Measurements from ENCODE around the gene GLI1.
A peak's percentile ranks its signal among the peaks of the same experiment; 100 is the strongest.

Gene GLI1

GRCh38 chr12:57476993-57477709, 17.6 kb downstream of the GLI1 start:
- Histone ChIP-seq H2AFZ (ENCODE audit: low read depth, low read length) (peak overlapping the region; percentile 63), H3K9ac (ENCODE audit: low read depth, low read length) (peak overlapping the region; percentile 83), H3K36me3 (ENCODE audit: insufficient read depth, low read length) (peaks cover 15% of the 10 kb centered on the region), H3K4me1 (ENCODE audit: insufficient read depth, low read length) (peaks cover 31% of the 10 kb centered on the region), H3K9me3 (ENCODE audit: insufficient read depth, low read length, severe bottlenecking) (no peaks in the 10 kb centered on the region), H3K4me2 (ENCODE audit: insufficient read depth, low read length) (peak overlapping the region; percentile 90), H3K79me2 (ENCODE audit: insufficient read depth, low read length) (peaks cover 14% of the 10 kb centered on the region), H3K4me3 (ENCODE audit: low read depth in 1 of 2, low read length in 2 of 2) (peak overlapping the region; percentile 39 to 74; a peak in 3 of 4 replicates), H4K20me1 (ENCODE audit: insufficient read depth, low read length) (no peaks in the 10 kb centered on the region), H3K27me3 (ENCODE audit: insufficient read depth, low read length, poor library complexity) (no peaks in the 10 kb centered on the region), H3K27ac (ENCODE audit: low read length) (peak overlapping the region; percentile 91)
- DNase-seq (peak; percentile 35), ATAC-seq (ENCODE audit: insufficient read depth, low read depth) (peak; percentile 44)
- TF ChIP-seq EZH2 (IDR thresholded peaks at IDR 0.05; ENCODE audit: borderline replicate concordance, low read depth, low read length, severe bottlenecking) (no peak), CTCF (IDR thresholded peaks at IDR 0.05; ENCODE audit: borderline replicate concordance, extremely low read depth, low read length, poor library complexity, severe bottlenecking) (no peak)

DNA sequence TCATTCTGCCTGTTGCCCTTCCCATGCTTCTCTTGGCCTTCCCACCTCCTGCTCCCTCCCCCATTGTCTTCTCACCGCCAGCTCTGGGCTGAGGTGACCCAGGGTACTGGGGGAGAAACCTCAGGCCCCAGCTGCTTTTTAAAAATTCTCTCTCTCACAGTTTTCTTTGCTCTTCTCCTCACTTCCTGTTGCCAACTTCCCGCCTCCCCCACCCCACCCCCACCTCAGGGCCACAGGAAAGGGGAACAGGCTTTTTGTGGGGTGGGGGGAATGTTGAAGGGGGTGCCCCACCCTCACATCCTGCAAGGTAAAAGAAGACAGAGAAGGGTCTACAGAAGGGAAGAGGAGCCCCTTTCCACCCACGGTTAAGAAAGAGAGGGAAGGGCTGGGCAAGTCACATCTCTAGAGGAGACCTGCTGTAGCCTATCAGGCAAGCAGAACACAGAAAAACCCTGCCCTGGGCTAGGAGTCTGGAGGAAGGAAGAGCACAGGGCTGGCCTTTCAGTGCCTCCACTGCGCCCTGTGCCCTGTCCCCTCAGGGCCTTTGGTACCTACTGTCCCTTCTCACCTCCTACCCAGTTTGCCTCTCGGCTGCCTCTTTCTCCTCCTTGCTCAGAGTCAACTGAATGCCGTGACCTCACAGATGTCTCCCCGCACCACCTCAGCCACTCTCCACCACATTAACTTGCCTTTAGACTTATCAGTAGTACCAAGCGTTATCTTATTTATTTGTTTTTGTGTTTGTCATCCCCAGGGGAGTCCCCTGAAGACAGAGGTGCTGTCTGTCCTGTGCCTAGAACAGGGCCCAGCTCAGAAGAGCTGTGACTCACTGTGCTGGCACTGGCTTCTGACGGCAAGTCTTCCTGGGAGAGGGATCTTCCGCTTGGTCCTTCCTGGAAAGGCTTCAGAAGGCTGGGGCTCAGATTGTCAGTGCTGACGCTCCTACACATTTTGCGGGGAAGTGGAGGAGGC, 18.4 kb downstream of the GLI1 start:
- Histone ChIP-seq H3K27ac (ENCODE audit: low read length) (peak overlapping the region; percentile 91), H3K27me3 (ENCODE audit: insufficient read depth, low read length, poor library complexity) (no peaks in the 10 kb centered on the region), H3K79me2 (ENCODE audit: insufficient read depth, low read length) (peaks cover 14% of the 10 kb centered on the region), H3K4me2 (ENCODE audit: insufficient read depth, low read length) (peak overlapping the region; percentile 90), H2AFZ (ENCODE audit: low read depth, low read length) (peak overlapping the region; percentile 63), H3K36me3 (ENCODE audit: insufficient read depth, low read length) (peaks cover 15% of the 10 kb centered on the region), H3K4me1 (ENCODE audit: insufficient read depth, low read length) (peaks cover 31% of the 10 kb centered on the region), H3K9me3 (ENCODE audit: insufficient read depth, low read length, severe bottlenecking) (no peaks in the 10 kb centered on the region), H4K20me1 (ENCODE audit: insufficient read depth, low read length) (no peaks in the 10 kb centered on the region), H3K9ac (ENCODE audit: low read depth, low read length) (peak overlapping the region; percentile 83), H3K4me3 (ENCODE audit: low read depth in 1 of 2, low read length in 2 of 2) (peak overlapping the region; percentile 39 to 74; a peak in 3 of 4 replicates)
- TF ChIP-seq EZH2 (IDR thresholded peaks at IDR 0.05; ENCODE audit: borderline replicate concordance, low read depth, low read length, severe bottlenecking) (no peak), CTCF (IDR thresholded peaks at IDR 0.05; ENCODE audit: borderline replicate concordance, extremely low read depth, low read length, poor library complexity, severe bottlenecking) (no peak)
- DNase-seq (peak; percentile 68), ATAC-seq (ENCODE audit: insufficient read depth, low read depth) (peak; percentile 81)

DNA sequence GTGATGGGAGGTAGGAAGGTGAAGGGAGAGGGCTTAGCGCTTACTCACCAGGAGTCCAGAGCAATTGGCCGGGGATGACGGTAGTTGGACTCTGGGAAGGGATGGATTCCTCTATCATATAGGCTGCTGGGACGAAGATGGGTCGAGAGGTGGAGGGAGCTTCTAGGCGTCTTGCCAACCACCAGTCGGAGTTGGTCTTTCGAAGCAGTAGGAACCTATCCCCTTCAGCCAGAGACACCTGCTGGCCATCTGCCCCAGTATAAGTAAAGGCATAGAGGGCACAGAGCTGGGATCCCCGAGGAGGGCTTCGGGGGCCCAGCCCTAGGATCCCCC, 19.4 kb downstream of the GLI1 start:
- no peak for TF ChIP-seq CTCF (IDR thresholded peaks at IDR 0.05; ENCODE audit: borderline replicate concordance, extremely low read depth, low read length, poor library complexity, severe bottlenecking)
- no peak for TF ChIP-seq EZH2 (IDR thresholded peaks at IDR 0.05; ENCODE audit: borderline replicate concordance, low read depth, low read length, severe bottlenecking)
- Histone ChIP-seq H3K4me3 (ENCODE audit: low read depth in 1 of 2, low read length in 2 of 2) (no peak overlapping the region), H3K36me3 (ENCODE audit: insufficient read depth, low read length) (peaks cover 10% of the 10 kb centered on the region), H3K4me1 (ENCODE audit: insufficient read depth, low read length) (peaks cover 31% of the 10 kb centered on the region), H3K27ac (ENCODE audit: low read length) (peak overlapping the region; percentile 91; the same call in 1 of the 2 replicates), H4K20me1 (ENCODE audit: insufficient read depth, low read length) (no peaks in the 10 kb centered on the region), H2AFZ (ENCODE audit: low read depth, low read length) (no peak overlapping the region), H3K4me2 (ENCODE audit: insufficient read depth, low read length) (no peak overlapping the region), H3K27me3 (ENCODE audit: insufficient read depth, low read length, poor library complexity) (no peaks in the 10 kb centered on the region), H3K9me3 (ENCODE audit: insufficient read depth, low read length, severe bottlenecking) (no peaks in the 10 kb centered on the region), H3K79me2 (ENCODE audit: insufficient read depth, low read length) (peaks cover 14% of the 10 kb centered on the region), H3K9ac (ENCODE audit: low read depth, low read length) (no peak overlapping the region)
- DNase-seq = no peak
- ATAC-seq (ENCODE audit: insufficient read depth, low read depth) = no peak
